CD4-positive, alpha-beta T cell (primary cell): Measurements from ENCODE around the gene CACNA1H. TPM values are rescaled to one million over a fixed set of nuclear protein-coding genes. Genes with fewer than 3 reads are reported as not detected.

ENCODE experiments used
- ATAC-seq: fragments of 200-7000 bp; cut with Tn5 transposase; one replicate; pipeline ENCODE4 v1.10.0; 2022; ENCODE audit warnings: mild to moderate bottlenecking; ENCODE audit not compliant: poor library complexity
- CTCF ChIA-PET: fragments of 350-600 bp; sonication (Branson Sonifier 250); formaldehyde crosslinking; loops from one replicate; lab custom pipeline; 2021; ENCODE audit warnings: antibody characterized with exemption, inconsistent platforms; lab: Charles Lee
- POLR2A ChIA-PET: fragments of 350-600 bp; sonication (Branson Sonifier 250); formaldehyde crosslinking; loops from one replicate; lab custom pipeline; 2021; ENCODE audit warnings: antibody characterized with exemption, inconsistent platforms; lab: Charles Lee
- DNase-seq, 14 experiments: peaks; one replicate each; pipeline ENCODE4 v3.0.0-alpha.2; 2013 to 2020; ENCODE audit warnings: mixed read lengths in 2 of 14
- H3K27ac ChIP-seq, 2 donors: one replicate each; pipeline versions ENCODE4 v1.5.1 to v1.7.0; 2013; ENCODE audit warnings: low read length in 2 of 2, low read depth in 1 of 2, mild to moderate bottlenecking in 1 of 2
- H3K27me3 ChIP-seq, 2 experiments: 1 replicate in 1 of 2; 2 replicates in 1 of 2; pipeline versions ENCODE4 v1.6.1 to v1.7.0; 2013; ENCODE audit warnings: low read length in 2 of 2, control low read depth in 1 of 2, mild to moderate bottlenecking in 1 of 2, moderate library complexity in 1 of 2; ENCODE audit not compliant: insufficient read depth in 2 of 2, control insufficient read depth in 1 of 2
- H3K36me3 ChIP-seq: one replicate; pipeline ENCODE4 v1.6.1; 2013; ENCODE audit warnings: low read length, control low read depth; ENCODE audit not compliant: insufficient read depth
- H3K4me1 ChIP-seq: one replicate; pipeline ENCODE4 v1.6.1; 2013; ENCODE audit warnings: low read length, control low read depth; ENCODE audit not compliant: insufficient read depth
- H3K4me3 ChIP-seq: one replicate; pipeline ENCODE4 v1.5.1; 2013; ENCODE audit warnings: mild to moderate bottlenecking, low read length, moderate library complexity
- H3K9me3 ChIP-seq, 2 experiments: 1 replicate in 1 of 2; 2 replicates in 1 of 2; pipeline versions ENCODE4 v1.6.1 to v1.7.0; 2013; ENCODE audit warnings: low read length in 2 of 2, mild to moderate bottlenecking in 2 of 2, control low read depth in 1 of 2, moderate library complexity in 1 of 2; ENCODE audit not compliant: control insufficient read depth in 1 of 2, insufficient read depth in 1 of 2
- H3K27ac Mint-ChIP-seq: one replicate; pipeline ENCODE4 v1.8.0; 2020; ENCODE audit warnings: mixed read lengths
- H3K27me3 Mint-ChIP-seq: one replicate; pipeline ENCODE4 v1.8.0; 2021; ENCODE audit warnings: mixed read lengths
- H3K36me3 Mint-ChIP-seq: one replicate; pipeline ENCODE4 v1.8.0; 2021; ENCODE audit warnings: low read depth, mixed read lengths
- H3K4me1 Mint-ChIP-seq: one replicate; pipeline ENCODE4 v1.8.0; 2021; ENCODE audit warnings: low read depth, mixed read lengths
- H3K4me3 Mint-ChIP-seq: one replicate; pipeline ENCODE4 v1.8.0; 2020; ENCODE audit warnings: mild to moderate bottlenecking, mixed read lengths
- H3K9me3 Mint-ChIP-seq: one replicate; pipeline ENCODE4 v1.8.0; 2020; ENCODE audit warnings: mixed read lengths
- intact Hi-C, 2 experiments: fragments of 100-400 bp; cut with DNase I in 1 of 2; cut with micrococcal nuclease in 1 of 2; formaldehyde crosslinking; loops; one replicate each; pipeline versions ENCODE4 v1.15.1 to v1.9.0; 2023 to 2025; cut with DNase I, micrococcal nuclease
- total RNA-seq, 174 experiments: library from RNA in 2 of 174; stranded (reverse) in 2 of 174; gene quantifications; one replicate each; pipeline ENCODE4 v1.2.3 and lab custom pipeline; 2021 to 2026
- TF ChIP-seq, protein P1 (sequence below): fragments of 200-600 bp; IDR thresholded peaks from one replicate; pipeline ENCODE4 v1.8.0; 2022; ENCODE audit warnings: antibody characterized with exemption, mild to moderate bottlenecking

CACNA1H gene
- total RNA-seq, 2 experiments from 2014 or later = 5.7 to 6.3 TPM

DNA sequence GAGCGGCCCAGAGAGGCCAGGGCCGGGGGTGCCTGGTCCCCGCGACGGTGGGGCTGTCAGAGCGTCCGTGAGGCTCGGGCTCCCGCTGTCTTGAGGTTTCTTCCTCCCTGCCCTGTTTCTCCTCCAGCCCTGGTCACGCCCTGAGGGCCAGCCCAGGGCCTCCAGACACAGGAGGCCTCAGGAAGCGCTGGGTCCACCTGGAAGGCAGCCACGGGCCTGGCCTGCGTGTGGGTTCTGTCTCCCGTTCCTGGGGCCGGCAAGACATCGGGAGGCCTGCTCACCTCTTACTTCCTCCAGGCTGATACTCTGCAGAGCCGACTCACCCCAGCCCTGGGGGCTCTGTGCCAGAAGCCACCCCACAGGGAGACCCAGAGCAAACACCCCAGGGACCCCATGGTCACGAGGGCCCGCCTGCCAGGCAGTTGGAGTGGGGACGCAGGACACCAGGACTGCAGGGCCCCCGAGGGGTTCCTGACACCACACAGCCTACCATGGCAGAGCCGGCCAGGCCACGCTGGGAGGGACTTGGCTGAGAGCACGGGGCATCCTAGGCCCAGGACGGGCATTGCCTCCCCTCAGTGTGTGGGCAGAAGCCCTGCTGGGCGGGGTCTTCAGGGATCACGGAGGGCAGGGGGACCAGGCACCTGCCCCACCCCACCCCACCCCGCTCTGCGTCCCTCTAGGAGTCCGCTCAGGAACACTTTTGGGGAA lies 18.9 kb upstream of the CACNA1H start:
- POLR2A ChIA-PET = no interaction called here

DNA sequence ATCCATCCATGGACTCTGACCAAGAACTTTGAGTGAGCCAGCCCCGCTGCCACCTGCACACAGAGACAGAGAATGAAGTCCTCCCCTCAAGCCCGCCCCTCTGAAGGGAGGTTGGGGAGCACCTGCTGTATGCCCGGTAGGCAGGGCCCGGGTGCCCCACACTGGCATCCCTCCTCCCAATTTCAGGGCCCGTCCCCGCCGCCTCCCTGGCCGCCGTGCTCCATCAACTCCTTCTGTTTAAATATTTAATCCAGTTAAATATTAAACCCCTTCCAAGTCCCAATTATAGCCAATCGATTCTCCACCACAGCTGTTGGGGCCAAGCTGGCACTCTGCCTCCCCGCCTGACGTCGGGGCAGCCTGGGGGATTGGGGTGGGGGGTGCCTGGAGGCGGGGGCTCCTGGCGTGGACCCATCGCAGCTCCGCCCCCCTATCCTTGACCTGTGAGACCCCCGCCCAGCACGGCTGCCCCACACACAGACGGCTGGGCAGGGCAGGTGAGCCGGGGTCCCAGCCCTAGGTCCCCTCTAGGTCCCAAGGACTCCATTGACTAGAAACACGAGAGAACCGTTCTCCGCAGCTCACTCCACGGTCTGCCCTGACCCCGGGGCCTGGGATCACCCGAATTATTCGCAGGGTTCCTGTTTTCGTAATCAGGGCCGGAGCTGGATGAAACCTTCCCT lies 18.0 kb upstream of the CACNA1H start:
- Mint-ChIP-seq H3K27ac (no peak overlapping the region), H3K36me3 (no peaks in the 10 kb centered on the region), H3K27me3 (peaks cover 4% of the 10 kb centered on the region), H3K9me3 (no peaks in the 10 kb centered on the region), H3K4me1 (no peaks in the 10 kb centered on the region), H3K4me3 (no peak overlapping the region)
- no peak for ATAC-seq
- Histone ChIP-seq H3K27ac (no peak overlapping the region), H3K4me1 (no peaks in the 10 kb centered on the region), H3K9me3 (peaks cover 0 to 6% of the 10 kb centered on the region in 2 experiments), H3K4me3 (no peak overlapping the region), H3K36me3 (no peaks in the 10 kb centered on the region), H3K27me3 (no peaks in the 10 kb centered on the region)
- CTCF ChIA-PET = no interaction called here
- no peak for DNase-seq
- intact Hi-C loops = no loop called here
- POLR2A ChIA-PET = no interaction called here
- TF ChIP-seq, protein P1, sequence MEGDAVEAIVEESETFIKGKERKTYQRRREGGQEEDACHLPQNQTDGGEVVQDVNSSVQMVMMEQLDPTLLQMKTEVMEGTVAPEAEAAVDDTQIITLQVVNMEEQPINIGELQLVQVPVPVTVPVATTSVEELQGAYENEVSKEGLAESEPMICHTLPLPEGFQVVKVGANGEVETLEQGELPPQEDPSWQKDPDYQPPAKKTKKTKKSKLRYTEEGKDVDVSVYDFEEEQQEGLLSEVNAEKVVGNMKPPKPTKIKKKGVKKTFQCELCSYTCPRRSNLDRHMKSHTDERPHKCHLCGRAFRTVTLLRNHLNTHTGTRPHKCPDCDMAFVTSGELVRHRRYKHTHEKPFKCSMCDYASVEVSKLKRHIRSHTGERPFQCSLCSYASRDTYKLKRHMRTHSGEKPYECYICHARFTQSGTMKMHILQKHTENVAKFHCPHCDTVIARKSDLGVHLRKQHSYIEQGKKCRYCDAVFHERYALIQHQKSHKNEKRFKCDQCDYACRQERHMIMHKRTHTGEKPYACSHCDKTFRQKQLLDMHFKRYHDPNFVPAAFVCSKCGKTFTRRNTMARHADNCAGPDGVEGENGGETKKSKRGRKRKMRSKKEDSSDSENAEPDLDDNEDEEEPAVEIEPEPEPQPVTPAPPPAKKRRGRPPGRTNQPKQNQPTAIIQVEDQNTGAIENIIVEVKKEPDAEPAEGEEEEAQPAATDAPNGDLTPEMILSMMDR = no peak

More for the DNA sequence above, 18.9 kb upstream of the CACNA1H start:
- H3K36me3 ChIP-seq = no peaks in the 10 kb centered on the region
- peaks cover 0 to 9% of the 10 kb centered on the region in 2 experiments for H3K9me3 ChIP-seq
- Mint-ChIP-seq H3K9me3 (no peaks in the 10 kb centered on the region), H3K27me3 (peaks cover 4% of the 10 kb centered on the region), H3K36me3 (no peaks in the 10 kb centered on the region), H3K4me3 (no peak overlapping the region), H3K4me1 (no peaks in the 10 kb centered on the region), H3K27ac (no peak overlapping the region)
- no peak for ATAC-seq
- no peak overlapping the region for H3K4me3 ChIP-seq
- H3K27ac ChIP-seq = no peak overlapping the region
- H3K4me1 ChIP-seq = no peaks in the 10 kb centered on the region
- H3K27me3 ChIP-seq = no peaks in the 10 kb centered on the region
- CTCF ChIA-PET = no interaction called here
- TF ChIP-seq, protein P1 = no peak
- no peak for DNase-seq
- intact Hi-C loops = no loop called here

DNA sequence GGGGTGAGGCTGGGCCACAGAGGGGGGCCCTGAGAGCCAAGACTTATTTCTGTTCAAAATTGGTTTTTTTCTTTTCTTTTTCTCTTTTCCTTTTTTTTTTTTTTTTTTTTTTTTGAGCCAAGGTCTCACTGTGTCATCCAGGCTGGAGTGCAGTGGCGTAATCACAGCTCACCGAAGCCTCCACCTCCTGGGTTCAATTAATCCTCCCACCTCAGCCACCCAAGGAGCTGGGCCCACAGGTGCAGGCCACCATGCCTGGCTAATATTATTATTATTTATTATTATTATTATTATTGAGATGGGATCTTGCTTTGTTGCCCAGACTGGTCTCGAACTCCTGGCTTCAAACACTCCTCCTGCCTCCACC lies 17.5 kb upstream of the CACNA1H start:
- Mint-ChIP-seq H3K9me3 (no peaks in the 10 kb centered on the region), H3K27ac (no peak overlapping the region), H3K4me3 (no peak overlapping the region), H3K36me3 (no peaks in the 10 kb centered on the region), H3K4me1 (no peaks in the 10 kb centered on the region), H3K27me3 (peaks cover 4% of the 10 kb centered on the region)
- H3K4me3 ChIP-seq = no peak overlapping the region
- H3K4me1 ChIP-seq = no peaks in the 10 kb centered on the region
- ATAC-seq = no peak
- no peaks in the 10 kb centered on the region for H3K27me3 ChIP-seq
- TF ChIP-seq, protein P1 = no peak
- DNase-seq = no peak
- H3K36me3 ChIP-seq = no peaks in the 10 kb centered on the region
- H3K9me3 ChIP-seq = peaks cover 0 to under 1% of the 10 kb centered on the region in 2 experiments
- ChIA-PET POLR2A (no interaction called here), CTCF (no interaction called here)
- intact Hi-C loops = no loop called here
- H3K27ac ChIP-seq = no peak overlapping the region
